IPS-20b (cell line): ENCODE measurements around the gene NANOGP8.
"Not testable (repeated sequence)": the region's sequence is repeated elsewhere in the genome, so short reads cannot be mapped to it uniquely, and the experiment has no call there.

ENCODE experiments used
- H3K27ac ChIP-seq: one replicate; pipeline ENCODE4 v1.5.1; 2013; ENCODE audit warnings: low read length
- H3K27me3 ChIP-seq: 2 replicates; pipeline ENCODE4 v1.6.1; 2013; ENCODE audit warnings: mild to moderate bottlenecking, low read length, inconsistent platforms; ENCODE audit not compliant: insufficient read depth
- H3K36me3 ChIP-seq: 2 replicates; pipeline ENCODE4 v1.6.1; 2013; ENCODE audit warnings: low read depth, mild to moderate bottlenecking, inconsistent platforms, low read length, moderate library complexity; ENCODE audit not compliant: insufficient read depth
- H3K4me1 ChIP-seq: 2 replicates; pipeline ENCODE4 v1.6.1; 2013; ENCODE audit warnings: mild to moderate bottlenecking, control low read depth, inconsistent platforms, low read length, moderate library complexity; ENCODE audit not compliant: insufficient read depth
- H3K4me3 ChIP-seq: 2 replicates; pipeline ENCODE4 v1.5.1; 2013; ENCODE audit warnings: mild to moderate bottlenecking, low read length, inconsistent platforms
- H3K9ac ChIP-seq: 2 replicates; pipeline ENCODE4 v1.6.1; 2013; ENCODE audit warnings: low read depth, mild to moderate bottlenecking, inconsistent platforms, low read length, moderate library complexity
- H3K9me3 ChIP-seq: 2 replicates; pipeline ENCODE4 v1.6.1; 2013; ENCODE audit warnings: mild to moderate bottlenecking, low read depth, low read length, inconsistent platforms; ENCODE audit not compliant: insufficient read depth

Gene NANOGP8

GRCh38 chr15:35092311-35092710, 7.2 kb upstream of the NANOGP8 start:
- Histone ChIP-seq H3K36me3 (no peaks in the 10 kb centered on the region), H3K9me3 (no peaks in the 10 kb centered on the region), H3K4me1 (no peaks in the 10 kb centered on the region), H3K27me3 (no peaks in the 10 kb centered on the region), H3K9ac (no peak overlapping the region), H3K4me3 (no peak overlapping the region), H3K27ac (no peak overlapping the region)

GRCh38 chr15:35090104-35090807, 5.2 kb upstream of the NANOGP8 start:
- Histone ChIP-seq H3K9ac (no peak overlapping the region), H3K27me3 (no peaks in the 10 kb centered on the region), H3K36me3 (no peaks in the 10 kb centered on the region), H3K4me1 (no peaks in the 10 kb centered on the region), H3K9me3 (no peaks in the 10 kb centered on the region), H3K4me3 (no peak overlapping the region), H3K27ac (no peak overlapping the region)

- Histone ChIP-seq H3K36me3 (no peaks in the 10 kb centered on the region), H3K4me3 (no peak overlapping the region), H3K9ac (no peak overlapping the region), H3K27me3 (no peaks in the 10 kb centered on the region), H3K4me1 (no peaks in the 10 kb centered on the region), H3K9me3 (no peaks in the 10 kb centered on the region), H3K27ac (no peak overlapping the region)
These were observed 4.5 kb upstream of the NANOGP8 start for GRCh38 chr15:35089551-35089950.

GRCh38 chr15:35088329-35088728, 3.2 kb upstream of the NANOGP8 start:
- Histone ChIP-seq H3K4me3 (no peak overlapping the region), H3K4me1 (no peaks in the 10 kb centered on the region), H3K36me3 (no peaks in the 10 kb centered on the region), H3K27ac (no peak overlapping the region), H3K27me3 (no peaks in the 10 kb centered on the region), H3K9ac (no peak overlapping the region), H3K9me3 (no peaks in the 10 kb centered on the region)

GRCh38 chr15:35087759-35088158, 2.7 kb upstream of the NANOGP8 start:
- no peaks in the 10 kb centered on the region for H3K36me3 ChIP-seq
- H3K4me3 ChIP-seq = no peak overlapping the region
- H3K27me3 ChIP-seq = no peaks in the 10 kb centered on the region
- H3K4me1 ChIP-seq = no peaks in the 10 kb centered on the region
- no peak overlapping the region for H3K9ac ChIP-seq
- H3K9me3 ChIP-seq = peaks cover 3% of the 10 kb centered on the region
- H3K27ac ChIP-seq = no peak overlapping the region

GRCh38 chr15:35082371-35083348, 2.4 kb downstream of the NANOGP8 start:
- H3K36me3 ChIP-seq, H3K4me3 ChIP-seq, H3K4me1 ChIP-seq, H3K9ac ChIP-seq, H3K27ac ChIP-seq, H3K27me3 ChIP-seq: not testable (repeated sequence)
- peaks cover 11% of the 10 kb centered on the region for H3K9me3 ChIP-seq

- H3K4me1 ChIP-seq, H3K27ac ChIP-seq, H3K36me3 ChIP-seq, H3K4me3 ChIP-seq, H3K27me3 ChIP-seq, H3K9ac ChIP-seq: not testable (repeated sequence)
- peaks cover 11% of the 10 kb centered on the region for H3K9me3 ChIP-seq
These were observed 3.3 kb downstream of the NANOGP8 start for GRCh38 chr15:35081626-35082365.

- Histone ChIP-seq H3K27ac (no peak overlapping the region), H3K27me3 (no peaks in the 10 kb centered on the region), H3K9ac (no peak overlapping the region), H3K4me3 (no peak overlapping the region), H3K9me3 (peaks cover 11% of the 10 kb centered on the region), H3K36me3 (no peaks in the 10 kb centered on the region), H3K4me1 (no peaks in the 10 kb centered on the region)
These were observed 4.9 kb downstream of the NANOGP8 start for GRCh38 chr15:35080226-35080625.

- no peak overlapping the region for H3K9ac ChIP-seq
- H3K27me3 ChIP-seq = no peaks in the 10 kb centered on the region
- H3K36me3 ChIP-seq = no peaks in the 10 kb centered on the region
- no peaks in the 10 kb centered on the region for H3K4me1 ChIP-seq
- no peak overlapping the region for H3K4me3 ChIP-seq
- no peak overlapping the region for H3K27ac ChIP-seq
- H3K9me3 ChIP-seq = peaks cover 11% of the 10 kb centered on the region
These were observed 6.7 kb downstream of the NANOGP8 start for GRCh38 chr15:35078221-35078915.

GRCh38 chr15:35071106-35071505, 14.0 kb downstream of the NANOGP8 start:
- Histone ChIP-seq H3K27ac (no peak overlapping the region), H3K4me3 (no peak overlapping the region), H3K4me1 (peaks cover 8% of the 10 kb centered on the region), H3K9me3 (no peaks in the 10 kb centered on the region), H3K36me3 (no peaks in the 10 kb centered on the region), H3K9ac (no peak overlapping the region), H3K27me3 (no peaks in the 10 kb centered on the region)

GRCh38 chr15:35068846-35069475, 16.1 kb downstream of the NANOGP8 start:
- Histone ChIP-seq H3K9ac (no peak overlapping the region), H3K4me1 (peaks cover 15% of the 10 kb centered on the region), H3K4me3 (no peak overlapping the region), H3K36me3 (no peaks in the 10 kb centered on the region), H3K27me3 (no peaks in the 10 kb centered on the region), H3K9me3 (no peaks in the 10 kb centered on the region), H3K27ac (no peak overlapping the region)
